GM21367 (cell line): ENCODE measurements around the gene MFNG.
"Not testable (repeated sequence)": the region's sequence is repeated elsewhere in the genome, so short reads cannot be mapped to it uniquely, and the experiment has no call there.

Source experiments
- ATAC-seq: cut with Tn5 transposase; IDR thresholded peaks from one replicate; pipeline ENCODE4 v1.9.1; 2021; ENCODE audit not compliant: unreplicated experiment

Gene MFNG

GRCh38 chr22:37476389-37477329, 9.5 kb downstream of the MFNG start:
- ATAC-seq, result no peak

- ATAC-seq, result no peak
Measured at GRCh38 chr22:37474447-37475090, 11.6 kb downstream of the MFNG start.

GRCh38 chr22:37473437-37473946, 12.7 kb downstream of the MFNG start:
- no peak for ATAC-seq

GRCh38 chr22:37472418-37473006, 13.7 kb downstream of the MFNG start:
- no peak for ATAC-seq

GRCh38 chr22:37471727-37472417, 14.3 kb downstream of the MFNG start:
- ATAC-seq, result no peak

- no peak for ATAC-seq
Measured at GRCh38 chr22:37470087-37470445, 16.1 kb downstream of the MFNG start.

GRCh38 chr22:37469416-37470086, 16.6 kb downstream of the MFNG start:
- ATAC-seq, result no peak

GRCh38 chr22:37468201-37468695, 17.9 kb downstream of the MFNG start:
- not testable (repeated sequence) for ATAC-seq

GRCh38 chr22:37467391-37467955, 18.7 kb downstream of the MFNG start:
- ATAC-seq, result no peak

GRCh38 chr22:37464181-37464580, 22.0 kb downstream of the MFNG start:
- ATAC-seq, result no peak

GRCh38 chr22:37462983-37463382, 23.2 kb downstream of the MFNG start:
- ATAC-seq, result no peak

- ATAC-seq, result no peak
Measured at GRCh38 chr22:37462436-37462835, 23.7 kb downstream of the MFNG start.

- ATAC-seq, result no peak
Measured at GRCh38 chr22:37461961-37462360, 24.2 kb downstream of the MFNG start.

GRCh38 chr22:37460684-37461083, 25.5 kb downstream of the MFNG start:
- no peak for ATAC-seq

GRCh38 chr22:37459206-37459605, 27.0 kb downstream of the MFNG start:
- ATAC-seq, result no peak

GRCh38 chr22:37457093-37457893, 28.9 kb downstream of the MFNG start:
- ATAC-seq, result no peak

GRCh38 chr22:37456346-37456745, 29.8 kb downstream of the MFNG start:
- no peak for ATAC-seq

- no peak for ATAC-seq
Measured at GRCh38 chr22:37455896-37456295, 30.3 kb downstream of the MFNG start.
